HG03575 (cell line): ENCODE measurements around the gene COL4A1.

Source experiments
- ATAC-seq: cut with Tn5 transposase; IDR thresholded peaks from one replicate; pipeline ENCODE4 v1.9.1; 2021; ENCODE audit not compliant: unreplicated experiment, insufficient number of reproducible peaks, low FRiP score; ENCODE audit errors: extremely low read depth

Gene COL4A1

GRCh38 chr13:110233181-110233950 lies 73.6 kb downstream of the COL4A1 start:
- ATAC-seq = no peak

- no peak for ATAC-seq
Observed at GRCh38 chr13:110232756-110233155, 74.2 kb downstream of the COL4A1 start.

- ATAC-seq = no peak
Observed at GRCh38 chr13:110232142-110232541, 74.8 kb downstream of the COL4A1 start.

- no peak for ATAC-seq
Observed at GRCh38 chr13:110231348-110232047, 75.5 kb downstream of the COL4A1 start.

- ATAC-seq = no peak
Observed at GRCh38 chr13:110230661-110231347, 76.2 kb downstream of the COL4A1 start.

GRCh38 chr13:110229905-110230563 lies 76.9 kb downstream of the COL4A1 start:
- ATAC-seq = no peak

- ATAC-seq = no peak
Observed at GRCh38 chr13:110228936-110229904, 77.7 kb downstream of the COL4A1 start.

GRCh38 chr13:110227864-110228643 lies 78.9 kb downstream of the COL4A1 start:
- no peak for ATAC-seq

- ATAC-seq = no peak
Observed at GRCh38 chr13:110227416-110227815, 79.5 kb downstream of the COL4A1 start.

- ATAC-seq = no peak
Observed at GRCh38 chr13:110225609-110226574, 81.1 kb downstream of the COL4A1 start.

GRCh38 chr13:110225003-110225402 lies 82.0 kb downstream of the COL4A1 start:
- no peak for ATAC-seq

GRCh38 chr13:110224519-110224918 lies 82.4 kb downstream of the COL4A1 start:
- no peak for ATAC-seq

- ATAC-seq = no peak
Observed at GRCh38 chr13:110221406-110222117, 85.4 kb downstream of the COL4A1 start.

- ATAC-seq = no peak
Observed at GRCh38 chr13:110220471-110220870, 86.5 kb downstream of the COL4A1 start.

- ATAC-seq = no peak
Observed at GRCh38 chr13:110218581-110219201, 88.3 kb downstream of the COL4A1 start.

GRCh38 chr13:110217811-110218210 lies 89.1 kb downstream of the COL4A1 start:
- no peak for ATAC-seq
